K562 (cell line): Measurements from ENCODE around the gene MCAM. TPM values are rescaled to one million over a fixed set of nuclear protein-coding genes. Genes with fewer than 3 reads are reported as not detected.

Source experiments
- microRNA-seq: library from miRNA; unstranded; fragments of <30 nt; microRNA quantifications from one replicate; pipeline ENCODE4, GENCODE V29; 2018; ENCODE audit warnings: borderline microRNAs expressed
- polyA plus RNA-seq, 8 experiments: library from polyadenylated mRNA; depleted of rRNA in 4 of 8; stranded (reverse) in 5 of 8; unstranded in 3 of 8; fragments of >200 nt; fragmentation: Nextera tagmentation in 2 of 8; fragmentation: Illumina TruSeq in 1 of 8; extraction: Ambion mirVana in 2 of 8; extraction: Trizol in 1 of 8; gene quantifications; 2 replicates each; pipeline versions ENCODE4 v1.2.1 to v1.2.3, GENCODE V29; 2011 to 2014; ENCODE audit warnings: inconsistent platforms in 1 of 8, missing spikeins in 1 of 8
- small RNA-seq: library from RNA; depleted of rRNA; stranded (forward); fragments of <200 nt; gene quantifications from one replicate; pipeline ENCODE3, GENCODE V24; 2014
- total RNA-seq, 7 experiments: library from RNA; depleted of rRNA in 6 of 7; stranded (reverse); fragments of >200 nt in 6 of 7; fragmentation: Illumina TruSeq in 2 of 7; extraction: Trizol in 2 of 7; gene quantifications; 2 replicates each; pipeline versions ENCODE4 v1.2.1 to v1.2.3, GENCODE V29; 2011 to 2021; ENCODE audit warnings: low replicate concordance in 1 of 7

The MCAM gene
- total and polyA plus RNA-seq, 9 of the 15 experiments (the other 6 are each of a cell fraction or from before 2014, with no cell fraction given): 14.7 to 118 (median 53.6) TPM

Small RNA genes lying within 50 kb of the gene (microRNA-seq; reads per million reads assigned to microRNA genes)
- not detected for gene MIR6756

Small RNA genes lying within 50 kb of the gene (small RNA-seq; reads per million reads assigned to genes)
- gene RF01225 (not detected), gene RNU6-262P (not detected)

Other genes starting within 250 kb of the MCAM start
Only the 7 nearest of the 14 such genes appear.
- not detected in 2 replicates for gene NHERF4, start 131.7 kb downstream of the MCAM start, total RNA-seq (2014; rRNA removed)
- not detected in 2 replicates for gene NHERF4, start 131.7 kb downstream of the MCAM start, total RNA-seq (2014; rRNA removed; fragmentation: Illumina TruSeq; extraction: Trizol)
- gene NHERF4, start 131.7 kb downstream of the MCAM start, total RNA-seq (2015; rRNA removed; fragmentation: Illumina TruSeq; extraction: Trizol): not detected in 2 replicates
- not detected in 2 replicates for gene NHERF4, start 131.7 kb downstream of the MCAM start, total RNA-seq (2021)
- not detected in 2 replicates for gene NHERF4, start 131.7 kb downstream of the MCAM start, polyA plus RNA-seq (2011; rRNA removed)
- gene NHERF4, start 131.7 kb downstream of the MCAM start, polyA plus RNA-seq (2014; fragmentation: Illumina TruSeq; extraction: Trizol): not detected in 2 replicates
- gene NHERF4, start 131.7 kb downstream of the MCAM start, polyA plus RNA-seq (2014; fragmentation: Nextera tagmentation; extraction: Ambion mirVana): not detected
- not detected in 2 replicates for gene NHERF4, start 131.7 kb downstream of the MCAM start, polyA plus RNA-seq (2014; rRNA removed)
- gene CBL, start 110.8 kb downstream of the MCAM start, total RNA-seq (2014; rRNA removed): 5.9 and 6.4 TPM in 2 replicates
- 9.9 and 12.1 TPM in 2 replicates for gene CBL, start 110.8 kb downstream of the MCAM start, total RNA-seq (2014; rRNA removed; fragmentation: Illumina TruSeq; extraction: Trizol)
- gene CBL, start 110.8 kb downstream of the MCAM start, total RNA-seq (2015; rRNA removed; fragmentation: Illumina TruSeq; extraction: Trizol): 7.6 and 8.2 TPM in 2 replicates
- 21.9 and 24.9 TPM in 2 replicates for gene CBL, start 110.8 kb downstream of the MCAM start, total RNA-seq (2021)
- 14.4 and 15.6 TPM in 2 replicates for gene CBL, start 110.8 kb downstream of the MCAM start, polyA plus RNA-seq (2011; rRNA removed)
- gene CBL, start 110.8 kb downstream of the MCAM start, polyA plus RNA-seq (2014; fragmentation: Illumina TruSeq; extraction: Trizol): 17.6 and 18.8 TPM in 2 replicates
- 1 to 10 TPM; 3.2 to 6.2 TPM for gene CBL, start 110.8 kb downstream of the MCAM start, polyA plus RNA-seq (2014; fragmentation: Nextera tagmentation; extraction: Ambion mirVana)
- 10.7 and 10.9 TPM in 2 replicates for gene CBL, start 110.8 kb downstream of the MCAM start, polyA plus RNA-seq (2014; rRNA removed)
- 7.3 and 10.0 TPM in 2 replicates for gene RNF26, start 17.4 kb upstream of the MCAM start, total RNA-seq (2014; rRNA removed)
- gene RNF26, start 17.4 kb upstream of the MCAM start, total RNA-seq (2014; rRNA removed; fragmentation: Illumina TruSeq; extraction: Trizol): 8.7 and 9.3 TPM in 2 replicates
- gene RNF26, start 17.4 kb upstream of the MCAM start, total RNA-seq (2015; rRNA removed; fragmentation: Illumina TruSeq; extraction: Trizol): 12.7 and 13.9 TPM in 2 replicates
- gene RNF26, start 17.4 kb upstream of the MCAM start, total RNA-seq (2021): 50.0 and 53.6 TPM in 2 replicates
- gene RNF26, start 17.4 kb upstream of the MCAM start, polyA plus RNA-seq (2011; rRNA removed): 16.3 and 27.7 TPM in 2 replicates
- 39.5 and 48.8 TPM in 2 replicates for gene RNF26, start 17.4 kb upstream of the MCAM start, polyA plus RNA-seq (2014; fragmentation: Illumina TruSeq; extraction: Trizol)
- gene RNF26, start 17.4 kb upstream of the MCAM start, polyA plus RNA-seq (2014; fragmentation: Nextera tagmentation; extraction: Ambion mirVana): 1 to 10 TPM; 5.3 to 8.4 TPM
- gene RNF26, start 17.4 kb upstream of the MCAM start, polyA plus RNA-seq (2014; rRNA removed): 25.9 and 26.7 TPM in 2 replicates
- gene C1QTNF5, start 23.8 kb upstream of the MCAM start, total RNA-seq (2014; rRNA removed): 0.18 and 0.82 TPM in 2 replicates
- gene C1QTNF5, start 23.8 kb upstream of the MCAM start, total RNA-seq (2014; rRNA removed; fragmentation: Illumina TruSeq; extraction: Trizol): 0.13 and 0.18 TPM in 2 replicates
- 0.22 TPM in 1 of 2 replicates, not detected in the other for gene C1QTNF5, start 23.8 kb upstream of the MCAM start, total RNA-seq (2015; rRNA removed; fragmentation: Illumina TruSeq; extraction: Trizol)
- 0.47 and 0.65 TPM in 2 replicates for gene C1QTNF5, start 23.8 kb upstream of the MCAM start, total RNA-seq (2021)
- 0.35 and 0.41 TPM in 2 replicates for gene C1QTNF5, start 23.8 kb upstream of the MCAM start, polyA plus RNA-seq (2011; rRNA removed)
- 0.19 and 0.25 TPM in 2 replicates for gene C1QTNF5, start 23.8 kb upstream of the MCAM start, polyA plus RNA-seq (2014; fragmentation: Illumina TruSeq; extraction: Trizol)
- under 1 TPM in 1 of 2 experiments, not detected in 1; 0.07 TPM for gene C1QTNF5, start 23.8 kb upstream of the MCAM start, polyA plus RNA-seq (2014; fragmentation: Nextera tagmentation; extraction: Ambion mirVana)
- 0.45 and 0.76 TPM in 2 replicates for gene C1QTNF5, start 23.8 kb upstream of the MCAM start, polyA plus RNA-seq (2014; rRNA removed)
- not detected in 2 replicates for gene MFRP, start 29.6 kb upstream of the MCAM start, total RNA-seq (2014; rRNA removed)
- not detected in 2 replicates for gene MFRP, start 29.6 kb upstream of the MCAM start, total RNA-seq (2014; rRNA removed; fragmentation: Illumina TruSeq; extraction: Trizol)
- not detected in 2 replicates for gene MFRP, start 29.6 kb upstream of the MCAM start, total RNA-seq (2015; rRNA removed; fragmentation: Illumina TruSeq; extraction: Trizol)
- gene MFRP, start 29.6 kb upstream of the MCAM start, total RNA-seq (2021): not detected in 2 replicates
- gene MFRP, start 29.6 kb upstream of the MCAM start, polyA plus RNA-seq (2011; rRNA removed): not detected in 2 replicates
- gene MFRP, start 29.6 kb upstream of the MCAM start, polyA plus RNA-seq (2014; fragmentation: Illumina TruSeq; extraction: Trizol): not detected in 2 replicates
- gene MFRP, start 29.6 kb upstream of the MCAM start, polyA plus RNA-seq (2014; fragmentation: Nextera tagmentation; extraction: Ambion mirVana): not detected
- gene MFRP, start 29.6 kb upstream of the MCAM start, polyA plus RNA-seq (2014; rRNA removed): not detected in 2 replicates
- 3.9 and 5.8 TPM in 2 replicates for gene USP2, start 64.6 kb upstream of the MCAM start, total RNA-seq (2014; rRNA removed)
- gene USP2, start 64.6 kb upstream of the MCAM start, total RNA-seq (2014; rRNA removed; fragmentation: Illumina TruSeq; extraction: Trizol): 3.6 TPM in 2 replicates
- gene USP2, start 64.6 kb upstream of the MCAM start, total RNA-seq (2015; rRNA removed; fragmentation: Illumina TruSeq; extraction: Trizol): 2.8 and 3.6 TPM in 2 replicates
- gene USP2, start 64.6 kb upstream of the MCAM start, total RNA-seq (2021): 16.9 TPM in 2 replicates
- 3.6 and 5.0 TPM in 2 replicates for gene USP2, start 64.6 kb upstream of the MCAM start, polyA plus RNA-seq (2011; rRNA removed)
- gene USP2, start 64.6 kb upstream of the MCAM start, polyA plus RNA-seq (2014; fragmentation: Illumina TruSeq; extraction: Trizol): 12.8 and 13.9 TPM in 2 replicates
- 1 to 10 TPM; 3.4 to 5.8 TPM for gene USP2, start 64.6 kb upstream of the MCAM start, polyA plus RNA-seq (2014; fragmentation: Nextera tagmentation; extraction: Ambion mirVana)
- gene USP2, start 64.6 kb upstream of the MCAM start, polyA plus RNA-seq (2014; rRNA removed): 4.0 and 9.5 TPM in 2 replicates
- 0.18 and 0.29 TPM in 2 replicates for gene THY1, start 106.0 kb upstream of the MCAM start, total RNA-seq (2014; rRNA removed)
- gene THY1, start 106.0 kb upstream of the MCAM start, total RNA-seq (2014; rRNA removed; fragmentation: Illumina TruSeq; extraction: Trizol): 0.06 and 0.15 TPM in 2 replicates
- 0.07 and 0.08 TPM in 2 replicates for gene THY1, start 106.0 kb upstream of the MCAM start, total RNA-seq (2015; rRNA removed; fragmentation: Illumina TruSeq; extraction: Trizol)
- gene THY1, start 106.0 kb upstream of the MCAM start, total RNA-seq (2021): 0.20 and 0.40 TPM in 2 replicates
- not detected in 2 replicates for gene THY1, start 106.0 kb upstream of the MCAM start, polyA plus RNA-seq (2011; rRNA removed)
- gene THY1, start 106.0 kb upstream of the MCAM start, polyA plus RNA-seq (2014; fragmentation: Illumina TruSeq; extraction: Trizol): not detected in 2 replicates
- gene THY1, start 106.0 kb upstream of the MCAM start, polyA plus RNA-seq (2014; fragmentation: Nextera tagmentation; extraction: Ambion mirVana): not detected
- gene THY1, start 106.0 kb upstream of the MCAM start, polyA plus RNA-seq (2014; rRNA removed): not detected in 2 replicates